NCI-H446 (cell line): ENCODE data around the gene RAB13.
"Not testable (repeated sequence)": the region's sequence is repeated elsewhere in the genome, so short reads cannot be mapped to it uniquely, and the experiment has no call there.

Experiments
- DNase-seq, 2 experiments: peaks; one replicate each; lab custom pipeline; 2025; lab: John Stamatoyannopoulos, UW

RAB13 gene

DNA sequence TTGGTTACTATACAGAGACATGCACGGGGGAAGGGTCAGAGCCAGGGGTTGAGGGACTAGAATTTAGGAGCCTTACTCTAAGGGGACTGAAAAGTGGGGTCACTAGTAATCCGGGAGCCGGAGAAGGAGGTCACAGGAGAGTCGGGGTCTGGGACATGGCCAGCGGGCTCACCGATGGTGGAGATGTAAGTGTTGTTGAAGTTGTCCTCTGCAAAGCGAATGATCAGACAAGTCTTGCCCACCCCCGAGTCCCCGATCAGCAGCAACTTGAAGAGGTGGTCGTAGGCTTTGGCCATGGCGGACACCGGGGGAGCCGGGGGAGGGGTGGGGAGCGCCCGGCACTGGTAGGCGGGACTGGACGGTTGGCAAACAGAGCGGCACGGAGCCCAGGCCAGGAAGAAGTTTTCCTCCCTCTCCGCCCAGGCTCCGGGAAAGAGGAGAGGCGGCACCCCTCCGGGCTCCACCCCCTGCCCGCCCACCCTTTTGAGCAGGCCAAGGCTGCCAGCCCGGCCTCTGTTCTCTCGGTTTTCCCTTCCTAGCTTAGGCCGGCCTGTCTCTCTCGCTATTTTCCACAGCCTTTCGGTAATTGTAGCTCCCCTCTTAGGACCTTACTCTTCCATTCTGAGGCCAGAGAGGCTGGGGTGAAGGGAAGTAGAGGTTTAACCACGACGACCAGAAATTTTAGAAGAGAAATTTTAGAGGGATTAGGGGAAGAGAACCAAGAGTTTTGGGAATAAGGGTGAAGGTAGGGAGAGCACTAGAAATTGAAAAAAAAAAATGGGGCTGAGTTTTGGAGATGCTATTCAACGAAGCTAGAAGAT lies at the start of gene RAB13:
TSS of gene RAB13 (minus strand) at position 399 of the 821 bp plus-strand sequence. CDS start at position 296, 103 bp downstream.
- DNase-seq, result peak; percentile 82 to 93

- DNase-seq, result not testable (repeated sequence)
These were observed 47.6 kb upstream of the RAB13 start for GRCh38 chr1:154033697-154034096.

GRCh38 chr1:154019940-154020339 lies 33.8 kb upstream of the RAB13 start:
- DNase-seq, result no peak

- DNase-seq, result no peak
These were observed 33.1 kb upstream of the RAB13 start for GRCh38 chr1:154019269-154019668.

DNA sequence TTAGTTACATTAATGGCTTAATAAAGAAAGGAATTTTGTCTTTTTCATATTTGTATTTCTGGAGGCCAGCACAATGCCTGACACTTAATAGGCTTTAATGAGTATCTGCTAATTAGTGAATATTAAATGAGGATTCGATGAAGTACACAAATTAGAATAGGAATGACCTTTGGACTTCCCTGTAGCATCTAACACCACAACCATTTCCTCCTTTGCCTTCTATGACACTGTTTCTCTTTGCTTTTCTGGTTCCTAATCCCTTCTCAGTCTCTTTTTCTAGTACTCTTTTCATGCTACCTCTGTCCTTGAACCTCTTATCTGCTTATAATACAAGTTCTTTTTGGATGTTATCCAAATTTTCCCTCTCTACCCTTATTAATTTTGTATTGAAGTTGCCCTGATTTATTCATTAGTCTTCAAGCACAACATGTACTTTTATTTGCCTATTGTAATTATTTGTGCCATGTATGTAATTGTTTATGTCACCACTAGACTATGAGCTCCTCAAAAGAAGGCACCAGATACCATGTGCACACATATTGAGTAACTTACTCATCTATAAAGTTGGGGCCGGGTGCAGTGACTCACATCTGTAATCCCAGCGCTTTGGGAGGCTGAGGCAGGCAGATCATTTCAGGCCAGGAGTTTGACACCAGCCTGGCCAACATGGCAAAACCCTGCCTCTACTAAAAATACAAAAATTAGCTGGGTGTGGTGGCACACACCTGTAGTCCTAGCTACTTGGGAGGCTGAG lies 28.2 kb upstream of the RAB13 start:
- no peak for DNase-seq

GRCh38 chr1:154012543-154012942 lies 26.4 kb upstream of the RAB13 start:
- DNase-seq, result not testable (repeated sequence)

GRCh38 chr1:154012129-154012528 lies 26.0 kb upstream of the RAB13 start:
- DNase-seq, result no peak

- no peak for DNase-seq
These were observed 20.0 kb upstream of the RAB13 start for GRCh38 chr1:154006136-154006535.

DNA sequence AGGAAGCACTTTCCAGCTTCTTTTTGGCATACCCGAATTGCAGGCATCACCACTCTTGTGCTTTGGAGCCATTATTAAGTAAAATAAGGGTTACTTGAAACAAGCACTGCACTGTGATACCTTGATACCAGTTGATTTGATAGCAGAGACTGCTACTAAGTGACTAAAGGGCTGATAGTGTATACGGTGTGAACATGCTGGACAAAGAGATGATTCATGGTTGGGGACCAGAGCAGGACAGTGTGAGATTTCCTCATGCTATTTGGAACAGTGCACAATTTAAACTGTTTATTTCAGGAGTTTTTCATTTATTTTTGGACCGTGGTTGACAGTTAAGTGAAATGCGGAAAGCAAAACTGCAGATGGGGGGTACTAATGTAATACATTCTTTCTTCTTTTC lies 14.3 kb upstream of the RAB13 start:
- no peak for DNase-seq

DNA sequence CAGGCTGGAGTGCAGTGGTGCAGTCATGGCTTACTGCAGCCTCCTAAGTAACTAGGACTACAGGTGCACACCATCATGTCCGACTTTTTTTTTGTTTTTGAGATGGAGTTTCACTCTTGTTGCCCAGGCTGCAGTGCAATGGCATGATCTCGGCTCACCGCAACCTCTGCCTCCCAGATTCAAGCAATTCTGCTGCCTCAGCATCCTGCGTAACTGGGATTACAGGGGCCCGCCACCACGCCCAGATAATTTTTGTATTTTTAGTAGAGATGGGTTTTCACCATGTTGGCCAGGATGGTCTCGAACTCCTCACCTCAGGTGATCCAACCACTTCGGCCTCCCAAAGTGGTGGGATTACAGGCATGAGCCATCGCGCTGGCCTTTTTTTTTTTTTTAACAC lies 10.7 kb upstream of the RAB13 start:
- not testable (repeated sequence) for DNase-seq

- no peak for DNase-seq
These were observed 9.5 kb upstream of the RAB13 start for GRCh38 chr1:153995640-153996039.

GRCh38 chr1:153995202-153995601 lies 9.1 kb upstream of the RAB13 start:
- no peak for DNase-seq

GRCh38 chr1:153991806-153992205 lies 5.7 kb upstream of the RAB13 start:
- DNase-seq, result no peak

- DNase-seq, result no peak
These were observed 5.1 kb upstream of the RAB13 start for GRCh38 chr1:153991151-153991630.

GRCh38 chr1:153990468-153991150 lies 4.5 kb upstream of the RAB13 start, which contains the start of gene RPS27:
RPS27 (plus strand) TSS chr1:153990762; CDS start chr1:153990797, 35 bp downstream.
- DNase-seq, result peak; percentile 99

DNA sequence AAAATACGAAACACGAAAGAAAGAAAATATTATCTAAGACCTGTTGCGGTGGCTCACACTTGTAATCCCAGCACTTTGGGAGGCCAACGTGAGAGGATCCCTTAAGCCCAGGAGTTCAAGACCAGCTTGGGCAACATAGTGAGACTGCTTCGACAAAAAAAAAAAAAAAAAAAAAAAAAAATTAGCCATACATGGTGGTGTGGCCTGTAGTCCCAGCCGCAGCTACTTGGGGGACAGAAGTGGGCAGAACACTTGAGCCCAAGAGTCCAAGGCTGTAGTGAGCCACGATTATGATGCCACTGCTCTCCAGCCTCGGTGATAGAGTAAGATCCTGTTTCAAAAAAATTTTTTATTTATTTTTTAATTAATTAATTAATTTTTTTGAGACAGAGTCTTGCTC lies 1.5 kb upstream of the RAB13 start:
- DNase-seq, result no peak

- DNase-seq, result no peak
These were observed 712 bp downstream of the RAB13 start for GRCh38 chr1:153985341-153985912.

- DNase-seq, result no peak
These were observed 1.8 kb downstream of the RAB13 start for GRCh38 chr1:153984123-153984894.

GRCh38 chr1:153981735-153982134 lies 4.4 kb downstream of the RAB13 start:
- DNase-seq, result not testable (repeated sequence)

GRCh38 chr1:153979091-153979490 lies 7.0 kb downstream of the RAB13 start:
- not testable (repeated sequence) for DNase-seq

- DNase-seq, result no peak
These were observed 7.7 kb downstream of the RAB13 start for GRCh38 chr1:153978274-153978909.
